ENCODE results near the gene RHBDL2.
"Not testable (repeated sequence)": the region's sequence is repeated elsewhere in the genome, so short reads cannot be mapped to it uniquely, and the experiment has no call there.

The RHBDL2 gene

DNA sequence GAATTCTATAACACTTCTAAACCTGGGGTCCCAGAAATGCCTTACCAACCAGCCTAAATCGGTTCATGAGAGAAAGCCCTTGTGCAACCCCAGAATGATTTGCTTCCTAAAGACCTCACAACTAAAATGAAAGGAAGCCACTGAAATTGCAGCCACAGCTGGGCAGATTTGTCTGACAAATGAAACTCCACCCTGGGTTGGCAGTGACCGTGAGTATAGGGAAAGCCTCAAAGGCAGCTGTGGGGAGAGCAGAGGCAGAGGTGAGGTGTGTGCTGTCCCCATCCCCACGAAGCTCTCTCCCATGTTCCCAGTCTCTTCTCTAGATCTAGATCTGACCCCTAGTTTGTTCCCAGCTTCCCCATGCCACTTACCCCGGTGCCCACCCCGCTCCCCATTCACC, 23.1 kb downstream of the RHBDL2 start:
- H3K36me3 ChIP-seq (ENCODE audit: control insufficient read depth, insufficient read depth, low read length), result no peaks in the 10 kb centered on the region
- H3K9me3 ChIP-seq (ENCODE audit: control insufficient read depth, low read length), result no peaks in the 10 kb centered on the region
- H3K27me3 ChIP-seq (ENCODE audit: control insufficient read depth, insufficient read depth, low read length), result no peaks in the 10 kb centered on the region
- H3K79me2 ChIP-seq, result no peaks in the 10 kb centered on the region
- no peak overlapping the region for H3K4me3 ChIP-seq (ENCODE audit: low read depth, low read length)
- TF ChIP-seq, protein P1, sequence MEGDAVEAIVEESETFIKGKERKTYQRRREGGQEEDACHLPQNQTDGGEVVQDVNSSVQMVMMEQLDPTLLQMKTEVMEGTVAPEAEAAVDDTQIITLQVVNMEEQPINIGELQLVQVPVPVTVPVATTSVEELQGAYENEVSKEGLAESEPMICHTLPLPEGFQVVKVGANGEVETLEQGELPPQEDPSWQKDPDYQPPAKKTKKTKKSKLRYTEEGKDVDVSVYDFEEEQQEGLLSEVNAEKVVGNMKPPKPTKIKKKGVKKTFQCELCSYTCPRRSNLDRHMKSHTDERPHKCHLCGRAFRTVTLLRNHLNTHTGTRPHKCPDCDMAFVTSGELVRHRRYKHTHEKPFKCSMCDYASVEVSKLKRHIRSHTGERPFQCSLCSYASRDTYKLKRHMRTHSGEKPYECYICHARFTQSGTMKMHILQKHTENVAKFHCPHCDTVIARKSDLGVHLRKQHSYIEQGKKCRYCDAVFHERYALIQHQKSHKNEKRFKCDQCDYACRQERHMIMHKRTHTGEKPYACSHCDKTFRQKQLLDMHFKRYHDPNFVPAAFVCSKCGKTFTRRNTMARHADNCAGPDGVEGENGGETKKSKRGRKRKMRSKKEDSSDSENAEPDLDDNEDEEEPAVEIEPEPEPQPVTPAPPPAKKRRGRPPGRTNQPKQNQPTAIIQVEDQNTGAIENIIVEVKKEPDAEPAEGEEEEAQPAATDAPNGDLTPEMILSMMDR (IDR thresholded peaks at IDR 0.05), result no peak
- H3K27ac ChIP-seq, result no peak overlapping the region
- no peak overlapping the region for H3K9ac ChIP-seq
- H3K4me2 ChIP-seq (ENCODE audit: low read length), result no peak overlapping the region
- no peak overlapping the region for H2AFZ ChIP-seq
- H3K4me1 ChIP-seq, result no peaks in the 10 kb centered on the region

DNA sequence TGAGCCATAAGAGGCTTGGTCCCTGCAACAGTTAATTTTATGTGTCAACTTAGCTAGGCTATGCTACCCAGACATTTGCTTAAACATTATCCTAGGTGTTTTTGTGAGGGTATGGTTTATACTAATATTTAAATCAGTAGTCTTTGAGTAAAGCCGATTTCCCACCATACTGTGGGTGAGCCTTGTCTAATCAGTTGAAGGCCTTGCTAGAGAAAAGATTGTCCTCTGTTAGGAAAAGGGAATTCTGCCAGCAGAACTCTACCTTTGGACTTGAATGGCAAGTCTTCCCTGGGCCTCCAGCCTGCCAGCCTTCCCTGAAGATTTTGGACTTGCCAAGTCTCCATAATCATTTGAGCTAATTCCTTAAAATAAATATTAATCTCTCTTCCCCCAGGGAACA, 23.9 kb downstream of the RHBDL2 start:
- no peak overlapping the region for H3K4me2 ChIP-seq (ENCODE audit: low read length)
- no peaks in the 10 kb centered on the region for H3K36me3 ChIP-seq (ENCODE audit: control insufficient read depth, insufficient read depth, low read length)
- no peaks in the 10 kb centered on the region for H3K27me3 ChIP-seq (ENCODE audit: control insufficient read depth, insufficient read depth, low read length)
- no peaks in the 10 kb centered on the region for H3K9me3 ChIP-seq (ENCODE audit: control insufficient read depth, low read length)
- no peak overlapping the region for H3K9ac ChIP-seq
- no peaks in the 10 kb centered on the region for H3K4me1 ChIP-seq
- no peak overlapping the region for H3K27ac ChIP-seq
- H3K4me3 ChIP-seq (ENCODE audit: low read depth, low read length), result no peak overlapping the region
- TF ChIP-seq, protein P1 (IDR thresholded peaks at IDR 0.05), result no peak
- H2AFZ ChIP-seq, result no peak overlapping the region
- H3K79me2 ChIP-seq, result no peaks in the 10 kb centered on the region

GRCh38 chr1:38917337-38917736, 24.3 kb downstream of the RHBDL2 start:
- Histone ChIP-seq H3K4me3 (ENCODE audit: low read depth, low read length) (no peak overlapping the region), H3K79me2 (no peaks in the 10 kb centered on the region), H2AFZ (no peak overlapping the region), H3K9ac (no peak overlapping the region), H3K27me3 (ENCODE audit: control insufficient read depth, insufficient read depth, low read length) (no peaks in the 10 kb centered on the region), H3K27ac (no peak overlapping the region), H3K9me3 (ENCODE audit: control insufficient read depth, low read length) (no peaks in the 10 kb centered on the region), H3K36me3 (ENCODE audit: control insufficient read depth, insufficient read depth, low read length) (no peaks in the 10 kb centered on the region), H3K4me2 (ENCODE audit: low read length) (no peak overlapping the region), H3K4me1 (no peaks in the 10 kb centered on the region)
- TF ChIP-seq, protein P1 (IDR thresholded peaks at IDR 0.05), result no peak

GRCh38 chr1:38915352-38915948, 26.2 kb downstream of the RHBDL2 start:
- no peaks in the 10 kb centered on the region for H3K27me3 ChIP-seq (ENCODE audit: control insufficient read depth, insufficient read depth, low read length)
- TF ChIP-seq, protein P1 (IDR thresholded peaks at IDR 0.05), result no peak
- H3K4me3 ChIP-seq (ENCODE audit: low read depth, low read length), result no peak overlapping the region
- H3K27ac ChIP-seq, result no peak overlapping the region
- H3K9ac ChIP-seq, result no peak overlapping the region
- no peak overlapping the region for H2AFZ ChIP-seq
- no peaks in the 10 kb centered on the region for H3K36me3 ChIP-seq (ENCODE audit: control insufficient read depth, insufficient read depth, low read length)
- no peaks in the 10 kb centered on the region for H3K79me2 ChIP-seq
- H3K4me1 ChIP-seq, result no peaks in the 10 kb centered on the region
- no peak overlapping the region for H3K4me2 ChIP-seq (ENCODE audit: low read length)
- no peaks in the 10 kb centered on the region for H3K9me3 ChIP-seq (ENCODE audit: control insufficient read depth, low read length)

- H3K27ac ChIP-seq; H3K4me2 ChIP-seq (ENCODE audit: low read length); H3K4me1 ChIP-seq; H3K27me3 ChIP-seq (ENCODE audit: control insufficient read depth, insufficient read depth, low read length); H2AFZ ChIP-seq; H3K9ac ChIP-seq; H3K79me2 ChIP-seq; H3K36me3 ChIP-seq (ENCODE audit: control insufficient read depth, insufficient read depth, low read length); H3K9me3 ChIP-seq (ENCODE audit: control insufficient read depth, low read length); H3K4me3 ChIP-seq (ENCODE audit: low read depth, low read length): not testable (repeated sequence)
These were observed 26.7 kb downstream of the RHBDL2 start for GRCh38 chr1:38914908-38915307.
